Measurements from ENCODE around the gene BBIP1. TPM values are rescaled to one million over a fixed set of nuclear protein-coding genes. Genes with fewer than 3 reads are reported as not detected.

The BBIP1 gene
- total RNA-seq, 4 donors from 2014 or later, result 27.1 to 40.2 (median 28.7) TPM

DNA sequence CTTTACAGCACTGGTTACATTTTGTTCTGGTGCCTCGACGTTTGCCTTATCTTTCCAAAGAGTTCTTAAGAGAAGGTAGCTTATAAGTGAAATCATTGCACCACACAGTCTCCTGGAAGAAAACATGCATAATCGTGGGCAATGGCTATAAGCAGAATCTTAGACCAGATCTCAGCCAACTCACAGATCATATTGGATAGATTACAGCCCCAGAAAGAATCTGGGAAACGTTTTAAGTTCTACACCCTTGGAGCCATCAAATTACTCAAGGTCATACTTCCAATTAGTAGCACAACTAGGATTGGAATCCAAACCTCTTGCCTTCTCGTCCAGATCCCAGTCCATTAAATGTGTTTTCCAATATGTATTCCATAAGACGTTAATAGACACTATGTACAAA lies 56.0 kb downstream of the BBIP1 start:
- WGBS, 2 donors (ENCODE audit: low coverage in 1 of 2), result 81 to 84% methylated on average over 6 of the region's 6 CpGs
- Histone ChIP-seq H3K36me3 (no peaks in the 10 kb centered on the region), H3K27ac (no peak overlapping the region), H3K4me1 (peaks cover 0 to 44% (median 9%) of the 10 kb centered on the region in 3 donors), H3K9me3 (no peaks in the 10 kb centered on the region), H3K27me3 (no peaks in the 10 kb centered on the region), H3K4me3 (no peak overlapping the region)
- no peak for ATAC-seq
- TF ChIP-seq EP300 (IDR thresholded peaks at IDR 0.05) (no peak), POLR2A (IDR thresholded peaks at IDR 0.05) (no peak), POLR2AphosphoS5 (IDR thresholded peaks at IDR 0.05) (no peak)
- TF ChIP-seq, protein P1, sequence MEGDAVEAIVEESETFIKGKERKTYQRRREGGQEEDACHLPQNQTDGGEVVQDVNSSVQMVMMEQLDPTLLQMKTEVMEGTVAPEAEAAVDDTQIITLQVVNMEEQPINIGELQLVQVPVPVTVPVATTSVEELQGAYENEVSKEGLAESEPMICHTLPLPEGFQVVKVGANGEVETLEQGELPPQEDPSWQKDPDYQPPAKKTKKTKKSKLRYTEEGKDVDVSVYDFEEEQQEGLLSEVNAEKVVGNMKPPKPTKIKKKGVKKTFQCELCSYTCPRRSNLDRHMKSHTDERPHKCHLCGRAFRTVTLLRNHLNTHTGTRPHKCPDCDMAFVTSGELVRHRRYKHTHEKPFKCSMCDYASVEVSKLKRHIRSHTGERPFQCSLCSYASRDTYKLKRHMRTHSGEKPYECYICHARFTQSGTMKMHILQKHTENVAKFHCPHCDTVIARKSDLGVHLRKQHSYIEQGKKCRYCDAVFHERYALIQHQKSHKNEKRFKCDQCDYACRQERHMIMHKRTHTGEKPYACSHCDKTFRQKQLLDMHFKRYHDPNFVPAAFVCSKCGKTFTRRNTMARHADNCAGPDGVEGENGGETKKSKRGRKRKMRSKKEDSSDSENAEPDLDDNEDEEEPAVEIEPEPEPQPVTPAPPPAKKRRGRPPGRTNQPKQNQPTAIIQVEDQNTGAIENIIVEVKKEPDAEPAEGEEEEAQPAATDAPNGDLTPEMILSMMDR (IDR thresholded peaks at IDR 0.05), result no peak

DNA sequence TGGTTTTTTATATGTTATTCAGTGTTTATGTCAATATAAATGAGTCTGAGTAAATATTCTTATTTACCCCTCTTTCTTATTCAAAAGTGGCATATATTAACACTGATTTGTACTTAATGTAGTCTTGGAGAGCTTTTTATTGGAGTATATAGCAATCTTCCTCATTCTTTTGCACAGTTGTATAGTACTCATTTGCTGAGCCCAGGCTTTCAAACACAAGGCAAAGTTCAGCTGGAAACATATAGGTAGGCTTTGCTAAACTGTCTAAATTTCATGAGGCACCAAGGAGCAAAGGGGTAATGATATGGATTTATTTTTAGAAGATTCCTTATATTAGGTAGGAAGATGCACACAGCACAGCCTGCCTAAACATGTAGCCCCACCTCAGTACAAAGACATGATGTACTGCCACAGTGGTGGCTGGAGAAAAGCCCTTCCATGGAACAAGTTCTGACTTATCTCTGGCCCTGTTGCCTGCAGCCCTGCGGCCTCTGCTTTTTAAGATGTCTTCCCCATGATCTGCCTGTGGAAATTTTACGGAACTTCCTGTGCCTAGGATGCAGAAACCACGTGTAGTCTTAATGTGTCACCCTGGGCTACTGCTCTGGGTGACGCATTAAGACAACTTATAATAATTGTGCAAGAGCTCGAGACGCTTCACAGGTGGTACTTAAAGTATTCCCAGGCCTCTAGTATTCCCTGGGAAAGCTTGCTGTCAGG lies 56.9 kb downstream of the BBIP1 start:
- H3K27ac ChIP-seq, result no peak overlapping the region
- H3K9me3 ChIP-seq, result no peaks in the 10 kb centered on the region
- no peaks in the 10 kb centered on the region for H3K27me3 ChIP-seq
- no peak for ATAC-seq
- no peak for TF ChIP-seq POLR2A (IDR thresholded peaks at IDR 0.05)
- TF ChIP-seq POLR2AphosphoS5 (IDR thresholded peaks at IDR 0.05), result no peak
- TF ChIP-seq, protein P1 (IDR thresholded peaks at IDR 0.05), result no peak
- no peak for TF ChIP-seq EP300 (IDR thresholded peaks at IDR 0.05)
- H3K4me3 ChIP-seq, result no peak overlapping the region
- peaks cover 0 to 52% (median 7%) of the 10 kb centered on the region in 3 donors for H3K4me1 ChIP-seq
- WGBS, 2 donors (ENCODE audit: low coverage in 1 of 2), result 74 to 80% methylated on average over 1 to 6 of the region's 6 CpGs
- H3K36me3 ChIP-seq, result no peaks in the 10 kb centered on the region

DNA sequence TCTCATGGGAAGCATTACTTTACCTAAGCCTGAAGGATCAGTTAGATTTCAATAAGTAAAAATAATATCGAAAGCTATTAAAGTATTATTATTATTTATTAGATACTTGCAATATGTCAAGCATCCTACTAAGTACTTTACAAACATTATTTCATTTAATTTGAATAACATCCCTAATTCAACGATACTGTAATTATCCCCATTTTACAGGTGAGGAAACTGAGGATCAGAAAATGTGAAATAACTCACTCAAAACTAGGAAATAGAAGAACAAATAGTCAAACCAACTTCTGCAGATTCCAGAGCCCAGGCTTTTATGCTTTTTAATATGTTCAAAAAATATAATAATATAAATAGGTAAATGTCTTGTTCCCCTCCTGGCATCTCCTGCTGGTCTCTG lies 57.5 kb downstream of the BBIP1 start:
- Histone ChIP-seq H3K9me3 (no peaks in the 10 kb centered on the region), H3K4me3 (no peak overlapping the region), H3K4me1 (peaks cover 0 to 52% (median 7%) of the 10 kb centered on the region in 3 donors), H3K36me3 (no peaks in the 10 kb centered on the region), H3K27me3 (no peaks in the 10 kb centered on the region), H3K27ac (no peak overlapping the region)
- TF ChIP-seq POLR2AphosphoS5 (IDR thresholded peaks at IDR 0.05) (no peak), EP300 (IDR thresholded peaks at IDR 0.05) (no peak)
- ATAC-seq, result no peak
- 93 to 95% methylated on average over 2 of the region's 2 CpGs for WGBS, 2 donors (ENCODE audit: low coverage in 1 of 2)

DNA sequence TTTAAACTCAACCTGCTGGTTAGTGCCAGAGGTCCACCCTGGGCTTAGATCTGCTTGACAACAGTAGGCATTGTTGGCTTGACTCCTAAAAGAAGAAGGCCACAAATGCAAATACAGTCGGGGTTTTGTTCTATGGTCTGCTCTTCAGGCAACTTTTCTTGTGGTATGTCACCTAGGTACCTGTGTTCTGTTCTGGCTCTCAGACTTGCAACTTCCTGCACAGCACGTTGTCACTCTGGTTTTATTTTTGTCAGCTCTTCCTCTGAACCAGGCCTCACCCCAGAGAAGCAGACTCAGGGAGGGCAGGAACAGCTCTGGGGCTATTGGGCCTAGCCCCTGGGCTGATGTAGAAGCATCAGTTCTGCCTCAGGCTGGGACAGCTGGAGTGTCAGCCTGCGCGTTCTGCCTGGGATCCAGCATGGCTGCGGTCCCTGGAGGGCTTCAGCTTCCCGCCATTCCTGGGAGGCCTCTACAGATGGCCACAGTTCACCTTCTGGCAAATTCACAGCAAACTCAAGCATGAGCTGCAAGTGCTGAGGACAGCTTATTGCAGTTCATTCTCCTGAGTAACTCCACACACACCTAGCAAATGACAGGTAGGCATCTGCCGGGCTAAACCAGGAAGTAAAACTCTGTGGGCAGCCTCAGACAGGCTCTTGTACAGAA lies 58.3 kb downstream of the BBIP1 start:
- Histone ChIP-seq H3K9me3 (no peaks in the 10 kb centered on the region), H3K4me1 (peaks cover 0 to 47% (median 7%) of the 10 kb centered on the region in 3 donors), H3K36me3 (no peaks in the 10 kb centered on the region), H3K27ac (peak overlapping the region in 3 of 4 donors; percentile 8 to 66 (median 21)), H3K4me3 (no peak overlapping the region), H3K27me3 (no peaks in the 10 kb centered on the region)
- ATAC-seq, result no peak
- WGBS, 2 donors (ENCODE audit: low coverage in 1 of 2), result 58% methylated on average over 3 of the region's 7 CpGs; no CpG with 5 or more reads in 1 of the 2 donors
- TF ChIP-seq, protein P1 (IDR thresholded peaks at IDR 0.05), result no peak
- TF ChIP-seq POLR2A (IDR thresholded peaks at IDR 0.05), result no peak
- no peak for TF ChIP-seq EP300 (IDR thresholded peaks at IDR 0.05)
- TF ChIP-seq POLR2AphosphoS5 (IDR thresholded peaks at IDR 0.05), result no peak

DNA sequence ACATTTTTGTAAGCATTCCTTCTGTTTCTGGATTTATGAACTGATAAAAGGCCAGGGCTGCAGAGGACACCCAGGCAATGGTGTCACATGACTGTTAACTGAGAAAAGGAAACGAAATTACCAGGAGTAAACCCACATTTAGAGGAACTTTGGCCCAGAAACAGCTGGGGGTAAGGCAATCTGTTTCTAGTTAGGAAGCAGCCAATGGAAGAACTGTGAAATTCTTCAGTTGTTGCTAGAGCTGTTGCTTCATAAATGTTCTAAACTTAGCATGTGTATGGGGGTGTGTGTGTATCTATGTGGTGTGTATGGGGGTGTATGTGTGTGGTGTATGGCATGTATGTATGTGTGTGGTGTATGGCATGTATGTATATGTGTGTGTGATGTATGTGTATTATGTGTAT lies 59.0 kb downstream of the BBIP1 start:
- no peaks in the 10 kb centered on the region for H3K27me3 ChIP-seq
- TF ChIP-seq POLR2AphosphoS5 (IDR thresholded peaks at IDR 0.05) (no peak), POLR2A (IDR thresholded peaks at IDR 0.05) (no peak), EP300 (IDR thresholded peaks at IDR 0.05) (no peak)
- TF ChIP-seq, protein P1 (IDR thresholded peaks at IDR 0.05), result no peak
- 31% methylated on average over 1 of the region's 1 CpG; no CpG with 5 or more reads in 1 of the 2 donors for WGBS, 2 donors (ENCODE audit: low coverage in 1 of 2)
- H3K27ac ChIP-seq, result peak overlapping the region in 3 of 4 donors; percentile 35 to 66 (median 59)
- H3K4me1 ChIP-seq, result peaks cover 0 to 40% (median 4%) of the 10 kb centered on the region in 3 donors
- peak; percentile 71 for ATAC-seq
- H3K36me3 ChIP-seq, result no peaks in the 10 kb centered on the region
- no peaks in the 10 kb centered on the region for H3K9me3 ChIP-seq
- no peak overlapping the region for H3K4me3 ChIP-seq
